Measurements from ENCODE around the gene CDH20.
A peak's percentile ranks its signal among the peaks of the same experiment; 100 is the strongest.

The CDH20 gene

DNA sequence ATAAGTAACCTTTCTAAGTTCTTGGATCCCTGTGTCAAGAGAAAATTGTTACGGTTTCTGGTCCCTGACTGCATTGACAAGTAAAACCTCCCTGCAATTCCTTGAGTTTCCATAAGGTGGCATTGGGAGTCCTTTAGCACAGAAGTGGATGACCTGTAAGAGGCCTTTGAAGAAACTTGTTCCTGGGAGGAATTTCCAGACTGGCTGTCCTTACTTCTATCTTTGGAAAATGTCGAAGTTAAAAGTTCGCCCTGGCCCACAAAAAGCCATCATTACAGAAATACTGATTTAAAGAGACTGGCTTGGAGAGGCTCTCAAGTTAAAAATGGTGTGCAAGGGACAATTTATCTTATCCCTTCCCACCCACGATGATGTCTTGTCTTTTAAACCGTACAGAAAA is 218.4 kb downstream of the CDH20 start:
- DNase-seq (ENCODE audit: insufficient read length, low spot score) (peak; percentile 39), FAIRE-seq (no peak)
- TF ChIP-seq PAX5 (IDR thresholded peaks at IDR 0.05; ENCODE audit: insufficient read depth, low read length, severe bottlenecking) (no peak), POLR2AphosphoS5 (IDR thresholded peaks at IDR 0.05; ENCODE audit: low read depth, low read length) (no peak), TAF1 (IDR thresholded peaks at IDR 0.05; ENCODE audit: low read depth, low read length) (no peak), POLR2A (IDR thresholded peaks at IDR 0.05; ENCODE audit: low read depth, low read length) (no peak), POU2F2 (IDR thresholded peaks at IDR 0.05; ENCODE audit: low read depth, low read length) (no peak), SPI1 (IDR thresholded peaks at IDR 0.05; ENCODE audit: low read depth, low read length) (no peak)

DNA sequence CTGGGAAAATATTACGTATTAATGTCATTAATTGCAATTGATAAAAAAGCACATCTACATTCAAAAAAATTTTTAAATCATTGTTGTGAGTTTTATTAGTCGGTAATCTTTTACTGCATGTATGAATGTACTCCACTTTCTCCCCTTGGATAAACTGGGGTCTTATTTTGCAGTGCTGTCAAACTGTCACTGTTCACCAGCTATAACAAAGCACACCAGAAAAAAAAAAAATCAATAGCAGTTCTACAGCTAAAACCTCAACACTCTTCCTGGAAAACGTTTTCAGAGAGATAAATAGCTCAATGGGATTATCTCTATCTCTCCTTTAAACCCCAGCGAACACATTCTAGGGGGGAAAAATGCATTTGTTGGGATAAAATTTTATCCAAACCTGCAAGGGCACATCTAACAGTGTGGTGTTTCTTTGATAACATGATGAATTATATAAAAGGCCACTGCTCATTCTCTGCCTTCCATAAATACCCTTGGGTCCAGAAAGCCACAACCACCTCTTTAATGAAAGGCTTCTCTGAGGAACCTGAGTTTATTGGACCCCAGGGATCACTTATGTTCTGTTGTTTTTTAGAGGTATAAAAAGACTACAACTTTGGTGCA is 219.9 kb downstream of the CDH20 start:
- DNase-seq (ENCODE audit: insufficient read length, low spot score) = no peak
- no peak for FAIRE-seq
- no peak for TF ChIP-seq PAX5 (IDR thresholded peaks at IDR 0.05; ENCODE audit: insufficient read depth, low read length, severe bottlenecking)
- TF ChIP-seq POU2F2 (IDR thresholded peaks at IDR 0.05; ENCODE audit: low read depth, low read length) = no peak
- TF ChIP-seq POLR2A (IDR thresholded peaks at IDR 0.05; ENCODE audit: low read depth, low read length) = no peak
- TF ChIP-seq TAF1 (IDR thresholded peaks at IDR 0.05; ENCODE audit: low read depth, low read length) = no peak
- TF ChIP-seq POLR2AphosphoS5 (IDR thresholded peaks at IDR 0.05; ENCODE audit: low read depth, low read length) = no peak
- no peak for TF ChIP-seq SPI1 (IDR thresholded peaks at IDR 0.05; ENCODE audit: low read depth, low read length)

DNA sequence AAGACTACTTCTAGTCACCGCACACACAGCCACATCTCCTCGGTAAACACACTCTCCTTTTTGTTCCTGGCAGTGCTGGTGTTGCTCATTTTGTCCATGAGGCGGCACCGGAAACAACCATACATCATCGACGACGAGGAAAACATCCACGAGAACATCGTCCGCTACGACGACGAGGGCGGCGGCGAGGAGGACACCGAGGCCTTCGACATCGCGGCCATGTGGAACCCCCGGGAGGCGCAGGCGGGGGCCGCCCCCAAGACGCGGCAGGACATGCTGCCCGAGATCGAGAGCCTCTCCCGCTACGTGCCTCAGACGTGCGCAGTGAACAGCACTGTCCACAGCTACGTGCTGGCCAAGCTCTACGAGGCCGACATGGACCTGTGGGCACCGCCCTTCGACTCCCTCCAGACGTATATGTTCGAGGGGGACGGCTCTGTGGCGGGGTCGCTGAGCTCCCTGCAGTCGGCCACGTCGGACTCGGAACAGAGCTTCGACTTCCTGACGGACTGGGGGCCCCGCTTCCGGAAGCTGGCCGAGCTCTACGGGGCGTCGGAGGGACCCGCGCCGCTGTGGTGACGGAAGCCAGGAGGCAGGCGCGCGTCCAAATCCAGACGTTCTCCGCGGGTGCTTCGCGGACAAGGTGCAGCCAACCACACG is 221.0 kb downstream of the CDH20 start:
- DNase-seq (ENCODE audit: insufficient read length, low spot score) (no peak), FAIRE-seq (no peak)
- TF ChIP-seq SPI1 (IDR thresholded peaks at IDR 0.05; ENCODE audit: low read depth, low read length) = no peak
- TF ChIP-seq PAX5 (IDR thresholded peaks at IDR 0.05; ENCODE audit: insufficient read depth, low read length, severe bottlenecking) = no peak
- TF ChIP-seq POLR2A (IDR thresholded peaks at IDR 0.05; ENCODE audit: low read depth, low read length) = no peak
- no peak for TF ChIP-seq POU2F2 (IDR thresholded peaks at IDR 0.05; ENCODE audit: low read depth, low read length)
- TF ChIP-seq TAF1 (IDR thresholded peaks at IDR 0.05; ENCODE audit: low read depth, low read length) = no peak
- TF ChIP-seq POLR2AphosphoS5 (IDR thresholded peaks at IDR 0.05; ENCODE audit: low read depth, low read length) = no peak

DNA sequence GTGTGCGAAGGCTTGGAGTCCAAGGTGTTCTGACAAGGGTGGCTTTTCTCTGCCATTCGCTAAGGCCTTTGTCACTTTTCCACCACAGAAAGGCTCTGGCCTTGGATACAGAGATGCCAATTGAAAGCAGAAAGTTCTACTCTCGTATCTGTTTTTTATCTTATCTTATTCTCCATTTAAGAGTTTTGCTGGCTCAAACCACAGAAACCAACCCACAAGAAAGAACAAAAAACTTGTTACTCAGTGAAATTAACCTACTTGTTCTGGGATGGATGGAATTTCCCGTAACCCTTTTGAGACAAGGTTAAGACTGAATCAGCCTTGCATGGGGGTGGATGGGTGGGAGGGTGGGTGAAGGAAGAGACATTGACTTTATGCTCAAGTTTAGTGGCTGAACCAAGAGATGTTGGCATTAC is 221.7 kb downstream of the CDH20 start:
- TF ChIP-seq SPI1 (IDR thresholded peaks at IDR 0.05; ENCODE audit: low read depth, low read length) (no peak), POLR2AphosphoS5 (IDR thresholded peaks at IDR 0.05; ENCODE audit: low read depth, low read length) (no peak), POLR2A (IDR thresholded peaks at IDR 0.05; ENCODE audit: low read depth, low read length) (no peak), TAF1 (IDR thresholded peaks at IDR 0.05; ENCODE audit: low read depth, low read length) (no peak), POU2F2 (IDR thresholded peaks at IDR 0.05; ENCODE audit: low read depth, low read length) (no peak), PAX5 (IDR thresholded peaks at IDR 0.05; ENCODE audit: insufficient read depth, low read length, severe bottlenecking) (no peak)

DNA sequence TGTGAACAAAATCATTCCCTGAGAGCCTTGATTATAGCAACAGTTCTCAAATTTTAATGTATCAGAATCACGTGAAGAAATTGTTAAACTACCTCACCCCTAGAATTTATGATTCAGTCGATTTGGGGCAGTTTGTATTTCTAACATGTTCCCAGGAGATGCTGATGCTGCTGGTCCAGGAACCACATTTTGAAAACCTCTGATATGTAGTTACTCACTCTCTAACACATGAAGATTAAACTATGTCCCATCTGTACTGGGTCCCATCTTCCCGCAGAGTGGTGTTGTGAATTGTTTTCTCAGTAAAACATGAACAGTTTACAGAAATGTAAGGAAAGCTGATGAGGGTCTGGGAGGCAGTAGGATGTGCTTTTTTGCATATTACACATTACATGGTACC is 223.1 kb downstream of the CDH20 start:
- FAIRE-seq (no peak), DNase-seq (ENCODE audit: insufficient read length, low spot score) (no peak)
- TF ChIP-seq POLR2A (IDR thresholded peaks at IDR 0.05; ENCODE audit: low read depth, low read length) (no peak), TAF1 (IDR thresholded peaks at IDR 0.05; ENCODE audit: low read depth, low read length) (no peak), POLR2AphosphoS5 (IDR thresholded peaks at IDR 0.05; ENCODE audit: low read depth, low read length) (no peak), SPI1 (IDR thresholded peaks at IDR 0.05; ENCODE audit: low read depth, low read length) (no peak), POU2F2 (IDR thresholded peaks at IDR 0.05; ENCODE audit: low read depth, low read length) (no peak)

More for the DNA sequence above, 221.7 kb downstream of the CDH20 start:
- FAIRE-seq (no peak), DNase-seq (ENCODE audit: insufficient read length, low spot score) (no peak)

DNA sequence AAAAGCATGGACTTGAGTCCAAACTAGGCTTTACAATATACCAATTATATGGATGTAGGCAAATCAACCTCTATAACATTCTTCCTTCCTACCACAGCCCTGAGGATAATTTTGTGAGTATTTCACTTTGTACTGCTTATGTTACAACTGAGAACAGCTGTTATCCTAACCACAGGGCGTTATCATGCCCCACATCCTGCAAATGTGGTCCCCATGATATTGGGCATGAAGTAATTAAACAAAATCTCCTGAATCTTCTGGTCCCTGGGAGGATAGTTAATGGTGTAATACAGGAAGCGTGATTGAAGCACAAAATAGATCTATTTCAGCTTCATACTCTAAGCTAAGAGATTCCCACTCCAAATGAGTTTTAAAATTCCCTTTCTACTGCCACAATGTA is 223.6 kb downstream of the CDH20 start:
- TF ChIP-seq TAF1 (IDR thresholded peaks at IDR 0.05; ENCODE audit: low read depth, low read length) (no peak), POLR2AphosphoS5 (IDR thresholded peaks at IDR 0.05; ENCODE audit: low read depth, low read length) (no peak), SPI1 (IDR thresholded peaks at IDR 0.05; ENCODE audit: low read depth, low read length) (no peak), POLR2A (IDR thresholded peaks at IDR 0.05; ENCODE audit: low read depth, low read length) (no peak), POU2F2 (IDR thresholded peaks at IDR 0.05; ENCODE audit: low read depth, low read length) (no peak), PAX5 (IDR thresholded peaks at IDR 0.05; ENCODE audit: insufficient read depth, low read length, severe bottlenecking) (no peak)
- no peak for FAIRE-seq
- DNase-seq (ENCODE audit: insufficient read length, low spot score) = no peak

DNA sequence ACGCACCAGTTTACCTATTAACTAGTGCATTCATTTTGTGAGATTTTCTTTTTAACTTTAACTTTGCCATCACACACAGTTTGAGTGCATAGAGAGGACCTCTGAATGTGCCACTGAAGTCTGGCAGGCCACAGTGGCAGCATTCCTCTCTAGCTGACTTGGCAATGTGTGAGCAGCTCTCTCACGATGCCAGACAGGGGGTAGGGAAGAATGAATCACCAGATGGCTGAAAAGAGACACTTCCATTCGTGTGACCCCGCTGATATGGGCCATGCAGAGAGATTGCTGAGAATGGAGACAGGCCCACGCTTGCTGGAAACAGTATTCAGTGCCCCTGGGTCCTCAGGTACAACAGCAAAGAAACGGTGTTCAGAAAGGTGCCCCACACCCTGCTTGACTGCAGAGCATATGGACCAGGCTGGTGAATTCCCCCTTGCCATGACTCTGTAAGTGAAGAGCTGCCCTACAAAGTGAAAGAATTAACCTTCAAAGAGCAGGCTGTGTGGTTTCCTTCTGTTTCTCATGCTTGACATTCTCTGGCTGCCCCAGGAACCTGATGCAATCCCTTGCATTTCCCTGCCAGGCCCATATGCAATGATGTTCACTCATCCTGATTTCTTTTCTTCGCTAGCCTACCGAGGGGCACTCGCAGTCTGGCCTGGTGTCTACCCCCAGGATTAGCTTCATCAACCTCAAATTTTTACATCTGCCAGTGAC is 236.1 kb downstream of the CDH20 start:
- TF ChIP-seq POLR2A (IDR thresholded peaks at IDR 0.05; ENCODE audit: low read depth, low read length) (no peak), TAF1 (IDR thresholded peaks at IDR 0.05; ENCODE audit: low read depth, low read length) (no peak), POU2F2 (IDR thresholded peaks at IDR 0.05; ENCODE audit: low read depth, low read length) (no peak), SPI1 (IDR thresholded peaks at IDR 0.05; ENCODE audit: low read depth, low read length) (no peak), PAX5 (IDR thresholded peaks at IDR 0.05; ENCODE audit: insufficient read depth, low read length, severe bottlenecking) (no peak)
- no peak for FAIRE-seq
- no peak for DNase-seq (ENCODE audit: insufficient read length, low spot score)

DNA sequence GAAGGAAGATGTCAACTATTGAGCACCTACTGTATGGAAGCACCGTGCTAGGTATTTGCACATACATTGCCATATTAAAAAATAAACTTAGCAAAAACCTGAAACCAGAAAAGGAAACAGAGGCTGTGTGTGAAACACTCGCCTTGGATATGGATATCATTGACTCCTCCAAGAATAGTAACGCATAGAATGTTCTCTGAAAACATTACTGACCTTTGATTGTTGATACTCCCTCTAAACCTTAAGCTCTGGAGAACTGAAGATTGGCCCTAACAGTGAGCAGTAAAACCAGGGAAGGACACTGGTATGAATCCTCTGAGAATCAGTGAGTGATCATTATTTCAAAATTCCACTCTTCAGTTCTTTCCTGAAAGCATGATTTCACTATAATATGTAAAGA is 236.8 kb downstream of the CDH20 start:
- no peak for DNase-seq (ENCODE audit: insufficient read length, low spot score)
- FAIRE-seq = no peak
- no peak for TF ChIP-seq POLR2A (IDR thresholded peaks at IDR 0.05; ENCODE audit: low read depth, low read length)
- TF ChIP-seq TAF1 (IDR thresholded peaks at IDR 0.05; ENCODE audit: low read depth, low read length) = no peak
- TF ChIP-seq POLR2AphosphoS5 (IDR thresholded peaks at IDR 0.05; ENCODE audit: low read depth, low read length) = no peak
- no peak for TF ChIP-seq SPI1 (IDR thresholded peaks at IDR 0.05; ENCODE audit: low read depth, low read length)
- no peak for TF ChIP-seq POU2F2 (IDR thresholded peaks at IDR 0.05; ENCODE audit: low read depth, low read length)
- TF ChIP-seq PAX5 (IDR thresholded peaks at IDR 0.05; ENCODE audit: insufficient read depth, low read length, severe bottlenecking) = no peak

DNA sequence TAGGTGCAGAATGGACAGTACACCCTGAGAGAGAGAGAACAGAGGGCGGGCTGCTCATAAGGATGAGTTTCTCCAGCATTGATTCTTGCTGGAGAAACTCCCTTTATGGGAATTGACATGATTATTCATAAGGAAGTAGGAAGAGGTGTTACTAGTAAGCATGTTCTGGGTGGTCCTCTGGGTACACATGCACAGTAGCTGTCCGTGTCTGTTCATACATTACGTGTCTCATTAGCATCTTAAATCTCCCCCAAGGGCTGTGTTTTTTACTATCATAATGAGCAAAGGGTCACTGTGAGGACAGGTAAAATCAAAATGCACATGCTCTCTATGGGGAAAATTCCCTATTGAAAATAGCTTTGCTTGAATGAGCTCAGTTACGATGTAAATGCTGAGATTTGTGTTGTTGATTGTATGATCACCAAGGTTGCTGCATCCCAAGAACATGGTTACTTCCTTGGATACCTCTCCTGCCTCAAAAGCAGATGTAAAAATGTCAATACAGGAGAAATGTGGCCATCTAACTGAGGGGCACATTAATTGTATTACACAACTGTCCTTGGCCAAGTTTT is 238.9 kb downstream of the CDH20 start:
- TF ChIP-seq TAF1 (IDR thresholded peaks at IDR 0.05; ENCODE audit: low read depth, low read length) = no peak
- TF ChIP-seq SPI1 (IDR thresholded peaks at IDR 0.05; ENCODE audit: low read depth, low read length) = no peak
- no peak for TF ChIP-seq POU2F2 (IDR thresholded peaks at IDR 0.05; ENCODE audit: low read depth, low read length)
- TF ChIP-seq POLR2AphosphoS5 (IDR thresholded peaks at IDR 0.05; ENCODE audit: low read depth, low read length) = no peak
- TF ChIP-seq POLR2A (IDR thresholded peaks at IDR 0.05; ENCODE audit: low read depth, low read length) = no peak
- no peak for TF ChIP-seq PAX5 (IDR thresholded peaks at IDR 0.05; ENCODE audit: insufficient read depth, low read length, severe bottlenecking)
- FAIRE-seq (no peak), DNase-seq (ENCODE audit: insufficient read length, low spot score) (no peak)
